Epithelial cell of esophagus (primary cell): ENCODE results near the gene BOLL.
"Not testable (repeated sequence)": the region's sequence is repeated elsewhere in the genome, so short reads cannot be mapped to it uniquely, and the experiment has no call there.

Source experiments
- DNase-seq: peaks from one replicate; pipeline ENCODE4 v3.0.0; 2010; ENCODE audit warnings: low read depth
- H3K4me3 ChIP-seq: 2 replicates; pipeline ENCODE4 v1.5.1; 2011; ENCODE audit warnings: mild to moderate bottlenecking, low read length, control low read depth
- TF ChIP-seq, protein P1 (sequence below): IDR thresholded peaks from 2 replicates; pipeline ENCODE4 v1.5.1; 2011; ENCODE audit warnings: low read depth, mild to moderate bottlenecking, low read length, control low read depth, inconsistent platforms; ENCODE audit not compliant: insufficient read depth; ENCODE audit errors: missing control alignments

Gene BOLL, protein sequence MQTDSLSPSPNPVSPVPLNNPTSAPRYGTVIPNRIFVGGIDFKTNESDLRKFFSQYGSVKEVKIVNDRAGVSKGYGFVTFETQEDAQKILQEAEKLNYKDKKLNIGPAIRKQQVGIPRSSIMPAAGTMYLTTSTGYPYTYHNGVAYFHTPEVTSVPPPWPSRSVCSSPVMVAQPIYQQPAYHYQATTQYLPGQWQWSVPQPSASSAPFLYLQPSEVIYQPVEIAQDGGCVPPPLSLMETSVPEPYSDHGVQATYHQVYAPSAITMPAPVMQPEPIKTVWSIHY

DNA sequence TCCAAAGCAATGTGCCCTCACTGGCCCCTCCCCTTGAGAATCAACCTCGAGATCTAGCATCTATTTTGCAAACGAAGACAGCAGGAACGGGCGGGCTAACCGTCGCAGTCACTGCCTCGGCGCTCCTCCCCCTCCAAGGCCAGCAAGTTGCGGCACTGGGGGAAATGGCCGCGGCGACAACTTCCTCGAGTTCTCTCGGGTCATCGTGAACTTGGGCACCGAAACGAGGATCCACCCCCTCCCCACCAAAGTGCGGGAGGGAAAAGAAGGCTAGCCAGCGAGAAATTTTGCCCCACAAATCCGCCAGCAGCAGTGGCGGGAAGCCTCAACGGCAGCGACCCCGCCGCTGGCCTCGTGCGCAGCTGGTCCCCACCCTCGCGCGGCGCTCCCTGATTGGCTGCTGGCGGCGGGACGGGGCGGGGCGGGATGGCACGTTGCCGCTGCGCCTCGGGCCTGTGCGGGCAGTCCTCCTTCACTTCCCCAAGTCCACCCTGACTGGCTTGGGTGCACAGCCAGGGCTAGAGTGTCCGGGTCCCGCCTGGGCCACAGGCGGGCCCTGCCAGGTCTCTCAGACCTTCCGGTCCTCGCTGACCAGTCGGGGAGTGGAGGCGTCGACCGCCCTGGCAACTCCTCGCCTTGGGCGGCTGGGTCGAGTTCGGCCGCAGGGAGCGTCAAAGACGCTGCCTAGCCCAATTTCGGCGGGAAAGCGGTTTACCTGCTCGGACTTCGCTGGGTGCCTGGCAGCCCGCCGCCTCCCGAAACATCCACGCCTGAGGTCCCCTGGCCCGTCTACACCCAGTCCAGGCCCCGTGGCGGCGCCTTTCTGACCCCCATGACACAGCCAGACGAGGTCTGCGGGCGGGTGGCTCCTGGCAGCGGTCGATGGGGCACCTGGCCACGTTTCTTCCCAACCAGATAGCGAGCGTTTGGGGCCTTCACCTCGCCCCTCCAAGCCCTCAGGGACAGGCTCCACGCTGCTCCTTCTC lies at the start of gene BOLL:
BOLL (minus strand) TSS at position 364 of the 986 bp plus-strand sequence. CDS start 3,469 bp downstream, outside the sequence.
- H3K4me3 ChIP-seq: no peak within 1 kb of the TSS
- TF ChIP-seq, protein P1, sequence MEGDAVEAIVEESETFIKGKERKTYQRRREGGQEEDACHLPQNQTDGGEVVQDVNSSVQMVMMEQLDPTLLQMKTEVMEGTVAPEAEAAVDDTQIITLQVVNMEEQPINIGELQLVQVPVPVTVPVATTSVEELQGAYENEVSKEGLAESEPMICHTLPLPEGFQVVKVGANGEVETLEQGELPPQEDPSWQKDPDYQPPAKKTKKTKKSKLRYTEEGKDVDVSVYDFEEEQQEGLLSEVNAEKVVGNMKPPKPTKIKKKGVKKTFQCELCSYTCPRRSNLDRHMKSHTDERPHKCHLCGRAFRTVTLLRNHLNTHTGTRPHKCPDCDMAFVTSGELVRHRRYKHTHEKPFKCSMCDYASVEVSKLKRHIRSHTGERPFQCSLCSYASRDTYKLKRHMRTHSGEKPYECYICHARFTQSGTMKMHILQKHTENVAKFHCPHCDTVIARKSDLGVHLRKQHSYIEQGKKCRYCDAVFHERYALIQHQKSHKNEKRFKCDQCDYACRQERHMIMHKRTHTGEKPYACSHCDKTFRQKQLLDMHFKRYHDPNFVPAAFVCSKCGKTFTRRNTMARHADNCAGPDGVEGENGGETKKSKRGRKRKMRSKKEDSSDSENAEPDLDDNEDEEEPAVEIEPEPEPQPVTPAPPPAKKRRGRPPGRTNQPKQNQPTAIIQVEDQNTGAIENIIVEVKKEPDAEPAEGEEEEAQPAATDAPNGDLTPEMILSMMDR: no peak
- DNase-seq: no peak

DNA sequence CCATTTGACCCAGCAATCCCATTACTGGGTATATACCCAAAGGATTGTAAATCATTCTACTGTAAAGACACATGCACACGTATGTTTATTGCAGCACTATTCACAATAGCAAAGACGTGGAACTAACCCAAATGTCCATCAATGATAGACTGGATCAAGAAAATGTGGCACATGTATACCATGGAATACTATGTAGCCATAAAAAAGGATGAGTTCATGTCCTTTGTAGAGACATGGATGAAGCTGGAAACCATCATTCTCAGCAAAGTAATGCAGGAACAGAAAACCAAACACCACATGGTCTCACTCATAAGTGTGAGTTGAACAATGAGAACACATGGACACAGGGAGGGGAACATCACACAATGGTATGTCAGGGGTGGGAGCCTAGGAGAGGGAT lies 49.7 kb upstream of the BOLL start:
- DNase-seq, H3K4me3 ChIP-seq: not testable (repeated sequence)

DNA sequence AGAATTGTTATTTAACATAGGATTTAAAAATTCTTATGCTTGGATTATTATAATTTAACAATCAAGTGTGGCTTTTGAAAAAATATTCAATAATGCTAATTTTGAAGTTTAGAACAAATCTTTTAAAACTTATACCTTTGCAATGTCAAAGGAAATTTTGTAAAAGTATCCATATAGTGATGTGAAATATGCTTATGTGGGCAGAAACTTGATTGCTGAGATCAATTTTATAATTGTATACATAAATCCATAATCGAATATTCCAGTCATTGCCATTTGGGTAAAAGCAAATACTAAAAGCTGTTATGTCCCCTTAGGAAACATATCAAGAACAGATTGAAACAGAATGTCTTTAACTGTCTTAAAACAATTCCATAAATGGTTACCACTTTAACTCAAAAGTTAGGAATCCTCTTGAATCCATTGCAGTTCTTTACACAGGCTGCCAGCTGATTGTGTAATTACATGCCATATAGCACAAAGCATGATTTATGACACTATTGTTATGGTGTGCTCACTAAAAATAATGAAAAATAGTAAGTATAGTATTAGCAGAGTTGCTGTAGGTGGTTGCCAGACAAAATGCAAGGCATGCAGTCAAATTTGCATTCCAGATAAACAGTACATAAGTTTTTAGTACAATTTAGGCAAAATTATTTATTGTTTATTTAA lies 43.5 kb upstream of the BOLL start:
- TF ChIP-seq, protein P1: no peak
- DNase-seq: peak; percentile 13
- H3K4me3 ChIP-seq: no peak overlapping the region

DNA sequence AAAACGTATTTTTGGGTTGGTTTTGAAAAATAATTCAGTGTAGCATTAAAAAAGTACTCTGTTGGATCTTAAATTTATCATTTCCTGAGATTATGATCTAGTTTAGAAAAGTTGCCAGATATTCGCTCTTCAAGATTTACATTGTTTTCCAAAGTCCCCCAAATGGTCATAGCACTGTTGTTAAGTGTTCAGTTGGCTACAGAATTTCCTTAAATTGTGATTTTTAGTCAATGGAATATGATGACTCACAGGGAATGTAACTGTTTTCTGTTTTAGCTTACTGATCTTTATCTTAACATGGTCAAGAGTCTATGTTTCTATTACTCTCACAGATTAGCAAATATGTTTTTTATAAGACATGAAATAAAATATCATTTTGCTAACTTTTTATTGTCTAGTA lies 42.5 kb upstream of the BOLL start:
- no peak overlapping the region for H3K4me3 ChIP-seq
- TF ChIP-seq, protein P1: no peak
- no peak for DNase-seq

DNA sequence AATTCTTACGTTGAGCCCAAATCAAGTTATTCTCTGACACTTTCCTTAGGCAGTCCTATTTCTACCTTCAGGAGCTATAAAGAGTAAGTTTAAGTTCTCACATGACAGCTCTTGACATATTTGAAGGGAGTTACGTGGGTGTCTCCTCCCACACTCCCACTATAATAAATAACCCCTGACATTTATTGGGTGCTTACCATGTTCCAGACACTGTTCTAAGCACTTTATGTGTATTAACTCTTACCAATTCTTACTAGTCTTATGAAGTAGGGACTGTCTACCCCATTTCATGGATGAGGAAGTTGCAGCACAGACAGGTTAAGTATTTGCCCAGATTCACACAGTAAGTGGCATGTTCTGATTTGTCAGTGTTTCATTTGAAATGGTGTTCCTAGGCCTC lies 37.2 kb upstream of the BOLL start:
- no peak overlapping the region for H3K4me3 ChIP-seq
- TF ChIP-seq, protein P1: no peak
- DNase-seq: no peak

DNA sequence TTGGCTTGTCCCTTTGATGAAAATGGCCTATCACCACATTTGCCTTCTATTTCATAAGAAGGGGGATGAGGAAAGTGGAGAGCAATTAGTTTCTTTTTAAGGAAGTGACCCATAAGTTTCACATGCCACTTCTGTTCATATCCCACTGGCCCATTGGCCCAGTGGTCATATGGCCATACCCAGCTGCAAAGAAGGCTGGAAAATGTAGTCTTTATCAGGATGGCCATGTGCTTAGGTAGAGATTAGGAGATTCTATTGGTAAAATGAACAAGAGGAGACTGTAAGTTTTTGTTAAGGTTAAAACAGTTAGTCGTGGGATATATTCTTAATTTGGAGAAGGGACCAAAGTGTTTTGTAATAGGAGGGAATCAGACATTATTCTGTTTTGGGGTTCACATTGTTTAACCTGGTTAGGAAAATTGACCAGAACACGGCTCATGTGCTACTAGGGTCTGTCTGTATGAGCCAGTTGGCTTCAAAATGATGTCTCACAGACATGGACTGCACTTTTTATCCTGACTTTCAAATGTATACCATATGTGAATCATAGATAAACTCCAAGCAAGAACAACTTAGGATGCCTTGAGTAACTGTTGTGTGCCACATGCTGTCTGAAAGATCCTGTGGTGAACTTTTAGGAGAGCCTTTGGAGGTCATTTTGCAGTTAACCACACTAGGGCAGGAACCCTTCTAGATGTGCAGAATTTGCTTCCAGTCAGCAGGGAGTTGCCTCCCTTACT lies 36.6 kb upstream of the BOLL start:
- H3K4me3 ChIP-seq: no peak overlapping the region
- DNase-seq: no peak
- TF ChIP-seq, protein P1: no peak
